Pancreas (tissue), 10 donors: Measurements from ENCODE around the gene RPL37A. TPM values are rescaled to one million over a fixed set of nuclear protein-coding genes. Genes with fewer than 3 reads are reported as not detected.

Experiments used
- ATAC-seq, 4 donors: fragments of 200-7000 bp; cut with Tn5 transposase; one replicate each; pipeline versions ENCODE4 v1.8.0 to v1.9.1; 2020; ENCODE audit warnings: mild to moderate bottlenecking in 4 of 4, moderate library complexity in 4 of 4
- DNase-seq, 6 donors: peaks; one replicate each; pipeline ENCODE4 v3.0.0-alpha.2; 2020
- FAIRE-seq: peaks from 2 replicates; lab custom pipeline; 2012; peaks lifted over from hg19 to GRCh38; lab: Jason Lieb, UNC
- H3K27ac ChIP-seq, 4 donors: fragments of 200-600 bp; sonication (generic); 1 replicate in 3 of 4; 2 replicates in 1 of 4; pipeline versions ENCODE4 v1.5.0 to v1.8.0; 2020
- H3K27me3 ChIP-seq, 4 donors: fragments of 200-600 bp; one replicate each; pipeline ENCODE4 v1.8.0; 2021
- H3K36me3 ChIP-seq, 3 donors: fragments of 200-600 bp; sonication (generic) in 1 of 3; one replicate each; pipeline versions ENCODE4 v1.5.0 to v1.8.0; 2020 to 2021
- H3K4me1 ChIP-seq, 3 donors: fragments of 200-600 bp; one replicate each; pipeline ENCODE4 v1.8.0; 2021
- H3K4me3 ChIP-seq, 4 donors: fragments of 200-600 bp; sonication (generic) in 2 of 4; one replicate each; pipeline versions ENCODE4 v1.5.0 to v1.8.0; 2020 to 2021
- H3K9me3 ChIP-seq, 4 donors: fragments of 200-600 bp; one replicate each; pipeline ENCODE4 v1.8.0; 2021
- CTCF ChIP-seq, 4 donors: fragments of 200-600 bp; sonication (generic) in 3 of 4; IDR thresholded peaks; one replicate each; pipeline versions ENCODE4 v1.5.0 to v1.8.0; 2021; ENCODE audit warnings: antibody characterized with exemption in 4 of 4
- WGBS, 2 donors: extraction: QIAGEN DNeasy Blood & Tissue Kit; methylation state at CpG; one replicate each; pipeline ENCODE4 v1.1.7; 2013; 5-methylcytosine and 5-hydroxymethylcytosine counted together
- intact Hi-C, 3 donors: fragments of 100-400 bp; cut with DNase I; formaldehyde crosslinking; loops; one replicate each; pipeline versions ENCODE4 v1.11.1 to v1.14.2; 2022
- polyA plus RNA-seq, 2 donors: library from polyadenylated mRNA; stranded (reverse); fragments of 200-250 nt; gene quantifications; one replicate each; pipeline ENCODE4 v1.2.3, GENCODE V29; 2013
- total RNA-seq, 6 donors: library from RNA; stranded (reverse); fragmentation: NEBNext Ultra II Directional in 4 of 6; extraction: Animal tissue kit (Norgen Biotek cat#: 25700) in 4 of 6; gene quantifications; one replicate each; pipeline versions ENCODE4 v1.2.1 to v1.2.4, GENCODE V29; 2021 to 2023
- donor health status: healthy with polysubstance abuse.
- donor health status: DM: no; HTN: no; CAD: no; lungs with moderate emphysema.
- donor health status: DM: no; HTN: no; CAD: no.
- donor health status: control.
- donor health status: control.
- donor health status: Bipolar disorder and iron deficiency.
- donor health status: DM: yes; HTN: yes; CAD: no.
- donor health status: DM: no; HTN: no; CAD: no.
- donor health status: DM: no; HTN: no; CAD: no.
- donor health status: DM: yes; HTN: yes; CAD: no.

Gene RPL37A
- total and polyA plus RNA-seq, 8 donors = 1,329 to 2,596 (median 1,625) TPM

GRCh38 chr2:216463148-216463547, 35.5 kb upstream of the RPL37A start:
- 65 to 67% methylated on average over 2 of the region's 2 CpGs for WGBS, 2 donors
- no peaks in the 10 kb centered on the region for H3K9me3 ChIP-seq
- H3K27me3 ChIP-seq = no peaks in the 10 kb centered on the region
- TF ChIP-seq CTCF (IDR thresholded peaks at IDR 0.05) = no peak
- no peaks in the 10 kb centered on the region for H3K4me1 ChIP-seq
- no peak for ATAC-seq
- H3K4me3 ChIP-seq = no peak overlapping the region
- no peak for FAIRE-seq
- H3K27ac ChIP-seq = no peak overlapping the region
- peaks cover 0 to 3% (median 0%) of the 10 kb centered on the region in 3 donors for H3K36me3 ChIP-seq
- DNase-seq = no peak
- intact Hi-C loops = no loop called here

- no peak for FAIRE-seq
- no peak for TF ChIP-seq CTCF (IDR thresholded peaks at IDR 0.05)
- intact Hi-C loops = no loop called here
- Histone ChIP-seq H3K36me3 (peaks cover 0 to 5% (median 0%) of the 10 kb centered on the region in 3 donors), H3K27me3 (no peaks in the 10 kb centered on the region), H3K27ac (no peak overlapping the region), H3K4me1 (no peaks in the 10 kb centered on the region), H3K9me3 (no peaks in the 10 kb centered on the region), H3K4me3 (no peak overlapping the region)
- 94% methylated on average over 6 of the region's 6 CpGs for WGBS, 2 donors
- DNase-seq = no peak
- ATAC-seq = no peak
Measured at GRCh38 chr2:216464104-216464720, 34.4 kb upstream of the RPL37A start.

GRCh38 chr2:216465579-216466195, 33.0 kb upstream of the RPL37A start:
- FAIRE-seq = no peak
- no peaks in the 10 kb centered on the region for H3K9me3 ChIP-seq
- H3K36me3 ChIP-seq = peaks cover 0 to 5% (median 0%) of the 10 kb centered on the region in 3 donors
- H3K27ac ChIP-seq = no peak overlapping the region
- no peak for ATAC-seq
- H3K27me3 ChIP-seq = no peaks in the 10 kb centered on the region
- intact Hi-C loops = no loop called here
- no peaks in the 10 kb centered on the region for H3K4me1 ChIP-seq
- H3K4me3 ChIP-seq = no peak overlapping the region
- 85 to 86% methylated on average over 5 of the region's 5 CpGs for WGBS, 2 donors
- no peak for DNase-seq
- no peak for TF ChIP-seq CTCF (IDR thresholded peaks at IDR 0.05)

GRCh38 chr2:216467845-216468244, 30.8 kb upstream of the RPL37A start:
- no peaks in the 10 kb centered on the region for H3K4me1 ChIP-seq
- H3K27ac ChIP-seq = no peak overlapping the region
- 96 to 100% methylated on average over 4 of the region's 4 CpGs for WGBS, 2 donors
- no peak overlapping the region for H3K4me3 ChIP-seq
- no peak for ATAC-seq
- H3K27me3 ChIP-seq = no peaks in the 10 kb centered on the region
- H3K36me3 ChIP-seq = peaks cover 0 to 5% (median 0%) of the 10 kb centered on the region in 3 donors
- no peaks in the 10 kb centered on the region for H3K9me3 ChIP-seq
- no peak for DNase-seq
- FAIRE-seq = no peak
- no peak for TF ChIP-seq CTCF (IDR thresholded peaks at IDR 0.05)
- intact Hi-C loops = no loop called here

- FAIRE-seq = no peak
- Histone ChIP-seq H3K4me1 (no peaks in the 10 kb centered on the region), H3K4me3 (no peak overlapping the region), H3K36me3 (peaks cover 0 to 5% (median 0%) of the 10 kb centered on the region in 3 donors), H3K9me3 (no peaks in the 10 kb centered on the region), H3K27ac (no peak overlapping the region), H3K27me3 (no peaks in the 10 kb centered on the region)
- no peak for ATAC-seq
- intact Hi-C loops = no loop called here
- DNase-seq = no peak
- no peak for TF ChIP-seq CTCF (IDR thresholded peaks at IDR 0.05)
Measured at GRCh38 chr2:216469661-216470060, 29.0 kb upstream of the RPL37A start.
